Measurements from ENCODE around the gene ANKRD63. TPM values are rescaled to one million over a fixed set of nuclear protein-coding genes. Genes with fewer than 3 reads are reported as not detected.

The ANKRD63 gene
- total RNA-seq, 1 experiment from 2014 or later, result 1.2 TPM

GRCh38 chr15:40283615-40284300 is 894 bp upstream of the ANKRD63 start:
- H3K4me1 Mint-ChIP-seq, result peaks cover 44% of the 10 kb centered on the region
- H3K27me3 Mint-ChIP-seq (ENCODE audit: low read depth), result peaks cover 68% of the 10 kb centered on the region
- DNase-seq (ENCODE audit: low spot score), result no peak
- H3K36me3 Mint-ChIP-seq, result no peaks in the 10 kb centered on the region
- TF ChIP-seq EMX1 (CRISPR knock-in tag; IDR thresholded peaks at IDR 0.05) (no peak), MAX (CRISPR knock-in tag; IDR thresholded peaks at IDR 0.05) (peak; percentile 36; the same call in 1 of the 2 replicates), FOXP4 (CRISPR knock-in tag; IDR thresholded peaks at IDR 0.05) (0 out of 2 replicates have a peak, but pooled peaks have one; percentile 39), E2F5 (CRISPR knock-in tag; IDR thresholded peaks at IDR 0.05) (no peak), FOXP1 (CRISPR knock-in tag; IDR thresholded peaks at IDR 0.05; ENCODE audit: borderline replicate concordance) (0 out of 2 replicates have a peak, but pooled peaks have one; percentile 26), HMGXB4 (CRISPR knock-in tag; IDR thresholded peaks at IDR 0.05) (no peak)
- CTCF ChIA-PET, result interaction anchor here (0.8 to 13.0 kb wide), 12 partner anchors 8 to 224 kb away, joined by 3 to 341 read pairs (median 4); partner anchors contain the start of genes CCDC9B and PLCB2
- no peak overlapping the region for H3K27ac Mint-ChIP-seq
- no peaks in the 10 kb centered on the region for H3K9me3 Mint-ChIP-seq
- peak overlapping the region; percentile 63 for H3K4me3 Mint-ChIP-seq
- ATAC-seq, result no peak
- POLR2A ChIA-PET, result interaction anchor here (0.9 to 1.1 kb wide), 3 partner anchors 18 to 136 kb away, joined by 3 to 5 read pairs (median 3); partner anchors contain the start of gene PLCB2

- Mint-ChIP-seq H3K27me3 (ENCODE audit: low read depth) (peaks cover 76% of the 10 kb centered on the region), H3K27ac (no peak overlapping the region), H3K4me1 (peaks cover 56% of the 10 kb centered on the region), H3K9me3 (no peaks in the 10 kb centered on the region), H3K36me3 (no peaks in the 10 kb centered on the region), H3K4me3 (peak overlapping the region; percentile 63)
- peak; percentile 68 for DNase-seq (ENCODE audit: low spot score)
- POLR2A ChIA-PET, result interaction anchor here (1.1 kb wide), 1 partner anchor 26 kb away, joined by 3 read pairs; the partner anchor contains the start of gene PLCB2
- CTCF ChIA-PET, result interaction anchor here (1.0 to 13.0 kb wide), 4 partner anchors 8 to 46 kb away, joined by 4 to 341 read pairs (median 6); partner anchors contain the start of genes INAFM2 and PLCB2
- TF ChIP-seq ZNF121 (CRISPR knock-in tag; IDR thresholded peaks at IDR 0.05), result peak; percentile 51
- TF ChIP-seq HMGXB4 (CRISPR knock-in tag; IDR thresholded peaks at IDR 0.05), result 0 out of 2 replicates have a peak, but pooled peaks have one; percentile 75
- TF ChIP-seq MAX (CRISPR knock-in tag; IDR thresholded peaks at IDR 0.05), result peak; percentile 77
- TF ChIP-seq NR1H2 (CRISPR knock-in tag; IDR thresholded peaks at IDR 0.05), result no peak
- TF ChIP-seq CTCF (IDR thresholded peaks at IDR 0.05), result peak; percentile 28; the same call in 1 of the 2 replicates
- TF ChIP-seq TEAD1 (CRISPR knock-in tag; IDR thresholded peaks at IDR 0.05), result no peak
- 0 out of 2 replicates have a peak, but pooled peaks have one; percentile 47 for TF ChIP-seq ETV6 (CRISPR knock-in tag; IDR thresholded peaks at IDR 0.05)
- TF ChIP-seq FOXK1 (CRISPR knock-in tag; IDR thresholded peaks at IDR 0.05), result peak; percentile 20
- peak; percentile 17; the same call in 1 of the 2 replicates for TF ChIP-seq ZBTB43 (CRISPR knock-in tag; IDR thresholded peaks at IDR 0.05)
- TF ChIP-seq MYBL2 (CRISPR knock-in tag; IDR thresholded peaks at IDR 0.05), result 0 out of 2 replicates have a peak, but pooled peaks have one; percentile 25
- TF ChIP-seq FOXP1 (CRISPR knock-in tag; IDR thresholded peaks at IDR 0.05; ENCODE audit: borderline replicate concordance), result peak; percentile 24; the same call in 1 of the 2 replicates
- 0 out of 2 replicates have a peak, but pooled peaks have one; percentile 0 for TF ChIP-seq KAT7 (CRISPR knock-in tag; IDR thresholded peaks at IDR 0.05; ENCODE audit: borderline replicate concordance)
- TF ChIP-seq IRF2 (CRISPR knock-in tag; IDR thresholded peaks at IDR 0.05; ENCODE audit: borderline replicate concordance, low read depth), result no peak
- ATAC-seq, result peak; percentile 14
Measured at GRCh38 chr15:40282147-40282868, 556 bp downstream of the ANKRD63 start.
